Astrocyte of the spinal cord (primary cell): ENCODE data around the gene PAPLN.

Source experiments
- DNase-seq: peaks from one replicate; pipeline ENCODE4 v3.0.0; 2011; ENCODE audit warnings: low read depth, low spot score
- H3K4me3 ChIP-seq: 2 replicates; pipeline ENCODE4 v1.5.1; 2011; ENCODE audit warnings: low read depth, mild to moderate bottlenecking, low read length, moderate library complexity
- in situ Hi-C: cut with HindIII; loops from 2 replicates; pipeline ENCODE4 v1.10.0; 2017; ENCODE audit warnings: low sequenced_read_pairs
- TF ChIP-seq, protein P1 (sequence below): IDR thresholded peaks from 2 replicates; pipeline ENCODE4 v1.5.1; 2012; ENCODE audit warnings: low read depth, mild to moderate bottlenecking, low read length, inconsistent platforms

PAPLN gene

DNA sequence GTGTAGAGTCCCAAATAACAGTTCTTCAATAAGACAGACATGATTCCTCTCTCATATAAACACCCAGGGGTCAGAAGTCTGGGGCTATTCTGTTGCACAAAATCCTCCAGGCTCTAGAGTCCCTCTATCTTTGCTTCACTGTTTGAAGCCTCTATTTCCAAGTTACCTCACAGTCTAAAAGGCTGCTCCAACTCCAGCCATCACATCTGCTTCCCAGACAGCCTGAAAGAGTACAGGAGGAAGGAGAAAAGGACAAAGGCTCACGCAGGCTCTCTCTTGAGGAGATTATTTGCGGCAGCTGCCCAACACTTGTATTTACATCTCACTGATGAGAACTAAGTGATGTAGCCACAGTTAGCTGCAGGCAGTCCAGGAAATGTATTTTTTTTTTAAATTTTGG is 6.4 kb downstream of the PAPLN start:
- in situ Hi-C loops = no loop called here
- DNase-seq = no peak
- TF ChIP-seq, protein P1, sequence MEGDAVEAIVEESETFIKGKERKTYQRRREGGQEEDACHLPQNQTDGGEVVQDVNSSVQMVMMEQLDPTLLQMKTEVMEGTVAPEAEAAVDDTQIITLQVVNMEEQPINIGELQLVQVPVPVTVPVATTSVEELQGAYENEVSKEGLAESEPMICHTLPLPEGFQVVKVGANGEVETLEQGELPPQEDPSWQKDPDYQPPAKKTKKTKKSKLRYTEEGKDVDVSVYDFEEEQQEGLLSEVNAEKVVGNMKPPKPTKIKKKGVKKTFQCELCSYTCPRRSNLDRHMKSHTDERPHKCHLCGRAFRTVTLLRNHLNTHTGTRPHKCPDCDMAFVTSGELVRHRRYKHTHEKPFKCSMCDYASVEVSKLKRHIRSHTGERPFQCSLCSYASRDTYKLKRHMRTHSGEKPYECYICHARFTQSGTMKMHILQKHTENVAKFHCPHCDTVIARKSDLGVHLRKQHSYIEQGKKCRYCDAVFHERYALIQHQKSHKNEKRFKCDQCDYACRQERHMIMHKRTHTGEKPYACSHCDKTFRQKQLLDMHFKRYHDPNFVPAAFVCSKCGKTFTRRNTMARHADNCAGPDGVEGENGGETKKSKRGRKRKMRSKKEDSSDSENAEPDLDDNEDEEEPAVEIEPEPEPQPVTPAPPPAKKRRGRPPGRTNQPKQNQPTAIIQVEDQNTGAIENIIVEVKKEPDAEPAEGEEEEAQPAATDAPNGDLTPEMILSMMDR = no peak
- no peak overlapping the region for H3K4me3 ChIP-seq

DNA sequence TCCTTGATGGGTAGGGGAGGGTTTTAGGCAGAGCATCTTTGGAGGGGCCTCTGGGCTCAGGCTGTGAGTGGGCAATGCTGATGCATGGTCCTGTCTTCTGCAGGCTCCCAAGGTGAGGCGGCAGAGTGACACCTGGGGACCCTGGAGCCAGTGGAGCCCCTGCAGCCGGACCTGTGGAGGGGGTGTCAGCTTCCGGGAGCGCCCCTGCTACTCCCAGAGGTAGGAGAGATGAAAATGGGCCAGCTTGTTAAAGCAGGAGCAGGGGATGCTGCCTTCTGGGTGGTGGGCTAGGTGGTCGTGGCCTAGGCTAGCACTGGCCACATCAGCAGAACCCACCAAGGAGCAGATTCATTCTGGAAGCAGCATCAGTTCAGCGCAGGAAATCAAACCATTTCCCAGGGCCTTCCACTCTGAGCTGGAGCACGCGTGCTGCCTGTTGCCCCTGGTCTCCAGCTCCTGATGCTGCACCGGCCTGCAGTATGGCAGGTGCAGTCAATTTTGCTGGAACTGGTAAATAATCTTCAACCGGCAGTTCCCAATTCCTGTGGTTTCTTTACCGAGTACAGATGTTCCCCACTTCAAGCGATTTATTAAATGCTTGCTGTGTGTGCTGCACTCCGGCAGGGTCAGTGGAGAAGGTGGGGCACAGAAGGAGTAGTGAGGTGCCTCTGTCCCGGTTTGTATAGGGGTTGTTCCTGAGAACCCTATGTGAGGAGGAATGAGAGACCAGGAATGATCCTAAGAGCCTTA is 7.4 kb downstream of the PAPLN start:
- no peak for DNase-seq
- TF ChIP-seq, protein P1 = no peak
- no peak overlapping the region for H3K4me3 ChIP-seq
- in situ Hi-C loops = no loop called here

DNA sequence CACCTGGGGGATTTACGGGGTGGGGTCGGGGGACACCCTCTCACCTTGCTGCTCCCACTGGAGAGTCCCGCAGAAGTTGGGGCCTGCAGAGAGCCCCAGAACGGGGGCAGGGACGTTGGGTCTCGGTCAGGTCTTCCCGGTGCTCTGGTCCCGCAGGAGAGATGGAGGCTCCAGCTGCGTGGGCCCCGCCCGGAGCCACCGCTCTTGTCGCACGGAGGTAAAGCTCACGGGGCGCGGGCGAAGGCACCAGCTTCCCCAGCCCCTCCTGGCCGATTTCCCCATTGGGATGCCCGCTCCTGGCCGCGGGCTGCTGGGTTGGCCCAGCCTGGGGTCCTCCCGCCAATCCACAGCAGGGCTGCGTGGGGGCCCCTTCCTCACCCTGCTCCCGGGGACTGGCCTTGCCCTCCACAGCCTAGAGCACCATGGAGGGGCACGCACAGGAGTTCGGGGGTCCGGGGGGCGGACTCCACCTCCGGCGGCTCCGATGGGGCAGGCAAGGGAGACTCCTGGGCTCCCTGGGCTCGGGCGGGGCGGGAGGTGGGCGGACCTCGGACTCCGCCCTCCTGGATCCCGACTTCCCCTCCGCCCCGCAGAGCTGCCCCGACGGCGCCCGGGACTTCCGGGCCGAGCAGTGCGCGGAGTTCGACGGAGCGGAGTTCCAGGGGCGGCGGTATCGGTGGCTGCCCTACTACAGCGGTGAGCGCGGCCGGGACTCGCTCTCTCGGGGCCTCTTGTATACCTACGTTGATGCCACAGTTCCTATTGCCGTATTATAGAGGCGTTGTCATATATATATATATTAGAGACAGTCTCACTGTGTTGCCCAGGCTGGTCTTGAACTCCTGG is 8.4 kb downstream of the PAPLN start:
- peak; percentile 24 for DNase-seq

DNA sequence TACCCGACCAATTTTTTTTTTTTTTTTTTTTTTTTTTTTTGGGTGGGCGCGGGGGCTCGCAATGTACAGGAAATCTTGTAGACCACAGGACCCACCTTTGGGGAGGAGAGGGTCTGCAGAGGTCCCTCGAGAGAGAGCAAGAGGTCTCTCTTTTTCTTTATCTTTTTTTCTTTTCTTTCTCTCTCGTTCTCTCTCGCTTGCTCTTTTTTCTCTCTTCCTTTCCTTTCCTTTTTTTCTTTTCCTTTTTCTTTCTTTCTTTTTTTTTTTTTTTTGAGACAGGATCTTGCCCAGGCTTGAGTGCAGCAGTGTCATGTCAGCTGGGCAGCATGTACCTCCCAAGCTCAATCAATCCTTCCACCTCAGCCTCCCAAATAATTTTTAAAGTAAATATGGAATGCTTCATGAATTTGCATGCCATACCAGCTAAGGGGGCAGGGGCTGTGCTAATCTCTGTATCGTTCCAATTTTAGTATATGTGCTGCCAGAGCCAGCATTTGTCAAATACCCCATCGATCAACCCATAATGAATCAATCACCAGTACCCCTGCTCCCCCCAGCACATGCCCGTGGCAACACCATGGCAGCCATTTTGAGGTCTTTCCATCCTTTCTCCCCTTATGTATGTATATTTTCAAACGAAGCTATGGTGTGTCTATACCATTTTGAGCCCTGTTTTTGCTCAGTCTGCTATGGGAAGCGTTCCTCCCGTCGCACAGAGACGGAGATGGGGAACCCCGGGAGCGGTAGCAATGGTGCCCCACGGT is 9.3 kb downstream of the PAPLN start:
- in situ Hi-C loops = no loop called here
- no peak for DNase-seq
- H3K4me3 ChIP-seq = peak overlapping the region; percentile 47
- TF ChIP-seq, protein P1 = no peak

More for the DNA sequence above, 8.4 kb downstream of the PAPLN start:
- H3K4me3 ChIP-seq = peak overlapping the region; percentile 47
- in situ Hi-C loops = no loop called here
- TF ChIP-seq, protein P1 = no peak

DNA sequence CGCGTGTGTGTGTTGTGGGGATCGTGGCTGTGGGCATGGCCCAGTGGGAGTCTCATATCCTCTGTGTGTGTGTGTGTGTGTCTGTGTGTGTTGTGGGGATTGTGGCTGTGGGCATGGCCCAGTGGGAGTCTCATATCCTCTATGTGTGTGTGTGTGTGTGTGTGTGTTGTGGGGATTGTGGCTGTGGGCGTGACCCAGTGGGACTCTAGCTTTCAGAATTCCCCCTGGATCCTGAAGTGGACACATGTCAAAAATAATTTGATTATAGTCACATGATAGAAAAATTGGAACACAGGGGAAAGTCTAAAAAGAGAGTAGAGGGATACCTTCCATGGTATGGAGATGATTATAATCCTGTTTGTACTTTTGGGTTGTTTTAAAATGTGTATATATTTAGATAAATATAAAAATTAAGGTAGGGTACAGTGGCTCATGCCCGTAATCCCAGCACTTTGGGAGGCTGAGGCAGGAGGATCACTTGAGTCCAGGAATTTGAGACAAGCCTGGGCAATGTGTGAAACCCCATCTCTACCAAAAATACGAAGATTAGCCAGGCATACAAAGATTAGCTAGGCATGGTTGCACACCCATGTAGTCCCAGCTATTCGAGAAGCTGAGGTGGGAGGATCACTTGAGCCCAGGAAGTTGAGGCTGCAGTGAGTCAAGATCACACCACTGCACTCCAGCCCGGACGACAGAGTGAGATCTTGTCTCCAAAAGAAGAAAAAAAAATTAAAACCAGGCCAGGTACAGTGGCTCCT is 11.0 kb downstream of the PAPLN start:
- TF ChIP-seq, protein P1 = no peak
- no peak overlapping the region for H3K4me3 ChIP-seq
- in situ Hi-C loops = no loop called here
- no peak for DNase-seq

DNA sequence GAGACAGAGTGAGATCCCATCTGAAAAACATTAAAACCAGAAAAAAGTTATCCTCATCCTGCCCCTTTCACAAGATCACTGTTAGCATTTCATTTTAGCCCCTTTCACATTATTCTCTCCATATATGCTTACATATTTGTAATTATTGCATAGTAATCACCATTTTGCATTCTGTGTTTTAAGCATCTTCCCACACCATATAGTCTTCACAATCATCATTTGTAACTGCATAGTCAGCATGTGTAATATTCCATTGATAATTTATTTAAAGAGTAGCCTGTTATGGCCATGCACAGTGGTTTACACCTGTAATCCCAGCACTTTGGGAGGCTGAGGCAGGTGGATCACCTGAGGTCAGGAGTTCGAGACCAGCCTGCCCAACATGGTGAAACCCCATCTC is 11.8 kb downstream of the PAPLN start:
- H3K4me3 ChIP-seq = no peak overlapping the region
- DNase-seq = no peak
- TF ChIP-seq, protein P1 = no peak
- in situ Hi-C loops = no loop called here
